Nephron (organoid): ENCODE results near the gene SMCHD1.

Source experiments
- H3K27ac Mint-ChIP-seq, 3 experiments: 2 replicates each; pipeline ENCODE4 v1.8.0; 2020; ENCODE audit warnings: mixed read lengths in 3 of 3, mild to moderate bottlenecking in 2 of 3, moderate library complexity in 1 of 3
- H3K27me3 Mint-ChIP-seq: 2 replicates; pipeline ENCODE4 v1.8.0; 2021; ENCODE audit warnings: low read depth, mild to moderate bottlenecking, moderate library complexity, mixed read lengths
- H3K36me3 Mint-ChIP-seq: 2 replicates; pipeline ENCODE4 v1.8.0; 2020; ENCODE audit warnings: low read depth, mixed read lengths
- H3K4me1 Mint-ChIP-seq: 2 replicates; pipeline ENCODE4 v1.8.0; 2020; ENCODE audit warnings: mixed read lengths
- H3K4me3 Mint-ChIP-seq, 3 experiments: 2 replicates each; pipeline ENCODE4 v1.8.0; 2020; ENCODE audit warnings: mild to moderate bottlenecking in 3 of 3, mixed read lengths in 3 of 3, moderate library complexity in 2 of 3
- H3K9me3 Mint-ChIP-seq: 2 replicates; pipeline ENCODE4 v1.8.0; 2020; ENCODE audit warnings: mixed read lengths
- CTCF ChIP-seq, 3 experiments: fragments of 200-600 bp; sonication (generic); IDR thresholded peaks; one replicate each; pipeline ENCODE4 v1.5.0; 2021; ENCODE audit warnings: antibody characterized with exemption in 3 of 3; ENCODE audit not compliant: unreplicated experiment in 3 of 3

SMCHD1 gene

GRCh38 chr18:2774669-2775068 lies 119.1 kb downstream of the SMCHD1 start:
- Mint-ChIP-seq H3K4me3 (no peak overlapping the region), H3K9me3 (no peaks in the 10 kb centered on the region), H3K4me1 (no peaks in the 10 kb centered on the region), H3K36me3 (peaks cover 65% of the 10 kb centered on the region), H3K27me3 (no peaks in the 10 kb centered on the region), H3K27ac (no peak overlapping the region)
- no peak for TF ChIP-seq CTCF (IDR thresholded peaks at IDR 0.05; ENCODE audit: unreplicated experiment in 3 of 3)

DNA sequence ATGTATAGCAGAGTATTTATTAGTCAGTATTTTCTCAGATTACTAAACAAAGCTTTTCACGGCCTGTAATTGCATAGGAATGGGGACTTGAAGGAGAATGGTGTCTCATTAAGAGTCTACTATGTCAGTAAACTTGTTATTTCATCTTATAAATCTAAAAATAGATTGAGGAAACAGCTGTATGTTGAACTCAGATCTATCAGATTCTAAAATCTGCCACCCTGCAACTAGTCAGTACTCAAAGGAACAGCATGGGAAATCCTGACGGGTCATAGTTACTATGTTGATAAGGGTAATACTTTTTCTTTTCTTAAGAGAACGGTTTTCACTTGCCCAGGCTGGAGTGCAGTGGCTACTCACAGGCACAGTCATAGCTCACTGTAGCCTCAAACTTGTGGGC lies 121.1 kb downstream of the SMCHD1 start:
- Mint-ChIP-seq H3K9me3 (no peaks in the 10 kb centered on the region), H3K4me1 (no peaks in the 10 kb centered on the region), H3K27me3 (no peaks in the 10 kb centered on the region), H3K36me3 (peaks cover 64% of the 10 kb centered on the region), H3K27ac (no peak overlapping the region), H3K4me3 (no peak overlapping the region)
- no peak for TF ChIP-seq CTCF (IDR thresholded peaks at IDR 0.05; ENCODE audit: unreplicated experiment in 3 of 3)

DNA sequence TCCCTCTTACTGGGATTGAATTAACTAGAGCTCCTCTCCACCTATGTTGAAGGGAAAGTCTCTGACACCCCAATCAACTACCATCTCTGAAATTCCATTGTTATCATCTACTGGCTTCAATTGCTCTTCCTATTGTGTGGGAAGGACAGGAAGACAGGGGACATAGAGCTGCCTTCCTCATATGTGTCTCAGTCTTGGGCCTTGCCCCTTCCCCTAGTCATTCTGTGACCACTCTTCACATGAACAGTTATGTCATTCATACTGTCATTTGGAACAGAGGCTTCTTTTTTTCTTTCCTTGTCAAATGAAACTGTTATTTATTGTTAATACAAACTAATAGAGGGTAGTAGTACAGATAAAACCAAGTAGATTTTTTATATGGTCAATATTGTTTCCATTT lies 121.7 kb downstream of the SMCHD1 start:
- no peak for TF ChIP-seq CTCF (IDR thresholded peaks at IDR 0.05; ENCODE audit: unreplicated experiment in 3 of 3)
- Mint-ChIP-seq H3K27me3 (no peaks in the 10 kb centered on the region), H3K4me1 (no peaks in the 10 kb centered on the region), H3K4me3 (no peak overlapping the region), H3K9me3 (no peaks in the 10 kb centered on the region), H3K27ac (no peak overlapping the region), H3K36me3 (peaks cover 67% of the 10 kb centered on the region)

GRCh38 chr18:2780750-2781149 lies 125.2 kb downstream of the SMCHD1 start:
- Mint-ChIP-seq H3K27ac (no peak overlapping the region), H3K4me1 (no peaks in the 10 kb centered on the region), H3K9me3 (no peaks in the 10 kb centered on the region), H3K27me3 (no peaks in the 10 kb centered on the region), H3K4me3 (no peak overlapping the region), H3K36me3 (peaks cover 66% of the 10 kb centered on the region)
- TF ChIP-seq CTCF (IDR thresholded peaks at IDR 0.05; ENCODE audit: unreplicated experiment in 3 of 3) = no peak

GRCh38 chr18:2787225-2787624 lies 131.7 kb downstream of the SMCHD1 start:
- H3K27ac Mint-ChIP-seq = no peak overlapping the region
- H3K36me3 Mint-ChIP-seq = peaks cover 58% of the 10 kb centered on the region
- H3K4me3 Mint-ChIP-seq = no peak overlapping the region
- TF ChIP-seq CTCF (IDR thresholded peaks at IDR 0.05; ENCODE audit: unreplicated experiment in 3 of 3) = no peak
- H3K4me1 Mint-ChIP-seq = no peaks in the 10 kb centered on the region
- no peaks in the 10 kb centered on the region for H3K27me3 Mint-ChIP-seq
- no peaks in the 10 kb centered on the region for H3K9me3 Mint-ChIP-seq

DNA sequence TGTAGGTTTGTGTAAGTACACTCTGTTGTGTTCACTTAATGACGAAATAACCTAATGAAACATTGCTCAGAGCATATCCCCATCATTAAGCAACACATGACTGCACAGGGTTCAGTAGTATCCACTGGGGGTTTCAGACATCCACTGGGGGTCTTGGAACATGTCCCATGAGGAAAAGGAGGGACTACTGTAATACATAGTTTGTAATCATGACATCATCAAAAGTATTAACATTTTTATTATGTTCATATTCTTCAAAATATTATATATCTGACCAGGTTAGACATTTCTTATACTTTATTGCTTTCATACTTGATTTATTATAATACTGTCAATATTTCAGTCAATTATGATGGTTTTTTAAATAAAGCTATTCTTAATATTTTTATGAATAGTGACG lies 136.9 kb downstream of the SMCHD1 start:
- no peak for TF ChIP-seq CTCF (IDR thresholded peaks at IDR 0.05; ENCODE audit: unreplicated experiment in 3 of 3)
- Mint-ChIP-seq H3K4me1 (no peaks in the 10 kb centered on the region), H3K9me3 (no peaks in the 10 kb centered on the region), H3K27me3 (no peaks in the 10 kb centered on the region), H3K27ac (no peak overlapping the region), H3K4me3 (no peak overlapping the region), H3K36me3 (peaks cover 54% of the 10 kb centered on the region)
